GM19463 (cell line): ENCODE measurements around the gene TM4SF4.

Source experiments
- ATAC-seq: cut with Tn5 transposase; IDR thresholded peaks from one replicate; pipeline ENCODE4 v1.9.1; 2021; ENCODE audit warnings: mild to moderate bottlenecking, moderate library complexity; ENCODE audit not compliant: unreplicated experiment

Gene TM4SF4

DNA sequence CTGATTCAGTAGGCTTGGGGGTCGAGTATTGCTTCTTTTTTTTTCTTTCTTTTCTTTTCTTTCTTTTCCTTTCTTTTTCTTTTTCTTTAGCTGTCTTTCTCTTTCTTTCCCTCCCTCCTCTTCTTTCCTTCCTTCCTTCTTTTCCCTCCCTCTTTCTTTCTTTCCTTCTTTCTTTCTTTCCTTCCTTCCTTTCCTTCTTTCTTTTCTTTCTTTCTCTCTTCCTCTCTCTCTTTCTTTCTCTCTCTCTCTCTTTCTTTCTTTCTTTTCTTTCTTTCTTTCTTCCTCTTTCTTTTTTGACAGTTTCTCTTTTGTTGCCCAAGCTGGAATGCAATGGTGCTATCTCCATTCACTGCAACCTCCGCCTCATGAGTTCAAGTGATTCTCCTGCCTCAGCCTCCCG is 36.0 kb downstream of the TM4SF4 start:
- no peak for ATAC-seq

DNA sequence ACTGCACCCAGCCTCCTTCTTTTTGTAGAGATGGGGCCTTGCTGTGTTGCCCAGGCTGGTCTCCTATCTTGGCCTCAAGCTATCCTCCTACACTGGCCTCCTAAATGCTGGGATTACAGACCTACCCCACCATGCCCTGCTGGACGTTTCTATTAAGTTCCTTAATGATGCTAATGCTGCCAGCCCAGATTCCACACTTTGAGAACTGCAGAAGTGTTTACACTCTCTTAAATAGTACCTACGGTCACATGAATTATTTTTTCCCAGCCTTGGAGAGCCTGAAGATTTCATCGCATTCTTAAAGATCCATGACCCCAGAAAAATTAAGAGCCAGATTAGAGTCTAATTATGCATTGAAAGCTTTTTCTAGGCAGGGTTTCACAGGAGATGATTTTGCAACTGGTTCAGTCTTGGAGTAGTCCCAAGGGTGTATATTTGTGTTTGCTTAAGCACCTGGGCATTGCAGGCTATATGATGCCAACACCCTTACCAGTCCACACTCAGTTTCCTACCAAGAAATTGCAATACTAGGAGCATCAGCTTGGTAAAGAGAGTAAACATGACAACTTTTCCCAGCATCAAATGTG is 36.6 kb downstream of the TM4SF4 start:
- no peak for ATAC-seq

DNA sequence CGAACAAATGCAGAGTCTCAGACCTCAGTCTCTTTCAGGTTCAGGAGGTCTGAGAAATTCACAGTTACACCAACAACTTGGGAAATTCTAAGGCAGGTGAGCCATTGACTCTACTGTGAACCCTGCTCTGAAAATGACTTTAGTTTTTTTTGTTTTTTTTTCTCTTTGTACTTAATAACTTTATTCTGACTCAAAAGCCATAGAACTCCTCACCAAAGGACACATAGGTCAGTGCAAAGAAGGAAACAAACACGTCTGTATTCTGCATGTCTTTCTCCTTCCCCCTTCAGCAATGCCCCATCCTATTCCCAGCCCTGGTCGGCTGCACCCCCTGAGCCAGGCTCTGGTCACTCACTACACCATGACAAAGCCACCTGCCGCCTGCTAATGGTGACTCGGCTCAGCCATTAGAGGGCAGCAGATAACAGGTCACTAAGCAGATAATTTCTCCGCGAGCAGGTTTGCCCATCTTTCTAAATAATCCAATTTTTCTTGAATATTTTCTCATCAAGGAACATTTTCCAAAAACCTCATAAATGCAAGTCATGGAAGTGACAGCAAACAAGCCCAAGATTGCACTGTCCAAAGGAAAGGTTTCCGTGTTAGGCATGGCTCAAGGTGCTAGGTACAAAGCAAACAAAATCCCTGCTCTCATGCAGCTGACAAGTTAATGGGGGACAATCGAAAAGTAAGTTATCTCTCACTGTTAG is 37.7 kb downstream of the TM4SF4 start:
- ATAC-seq = peak; percentile 77

DNA sequence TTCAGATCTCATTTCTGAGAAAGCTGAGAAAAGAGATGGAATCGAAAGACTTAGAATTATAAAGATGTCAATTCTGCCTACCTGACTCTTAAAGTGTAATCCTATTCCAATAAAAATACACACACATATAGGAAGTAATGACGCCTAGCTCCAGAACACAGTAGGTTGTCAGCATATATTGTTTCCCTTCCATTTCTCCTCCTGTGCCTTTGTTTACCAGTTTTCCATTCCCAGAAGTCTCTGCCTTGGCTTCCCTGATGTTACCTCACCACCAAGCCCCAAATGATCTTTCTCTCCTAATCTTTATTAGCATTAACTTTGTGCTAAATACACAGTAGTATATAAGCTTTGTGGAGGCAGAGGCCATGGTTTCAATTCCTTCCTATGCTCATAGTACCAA is 40.0 kb downstream of the TM4SF4 start:
- ATAC-seq = no peak

DNA sequence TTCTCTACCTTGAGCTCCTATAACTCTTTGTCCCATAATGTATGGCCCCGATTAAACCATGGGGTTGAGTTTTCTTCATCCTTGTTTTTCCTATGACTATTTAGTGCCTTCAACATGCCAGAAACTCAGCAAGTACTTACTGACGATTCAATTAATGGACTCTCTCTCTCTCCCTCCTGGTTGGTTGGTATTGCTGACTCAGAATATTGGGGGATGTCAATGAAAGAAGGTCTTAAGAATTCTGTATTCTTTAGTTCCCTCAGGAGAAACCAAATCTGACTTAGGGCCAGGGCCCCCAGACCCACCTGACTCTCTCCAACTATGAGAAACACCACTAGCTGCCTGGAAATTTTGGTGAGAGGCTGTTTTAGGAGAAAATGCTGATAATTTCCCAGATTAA is 40.8 kb downstream of the TM4SF4 start:
- no peak for ATAC-seq

DNA sequence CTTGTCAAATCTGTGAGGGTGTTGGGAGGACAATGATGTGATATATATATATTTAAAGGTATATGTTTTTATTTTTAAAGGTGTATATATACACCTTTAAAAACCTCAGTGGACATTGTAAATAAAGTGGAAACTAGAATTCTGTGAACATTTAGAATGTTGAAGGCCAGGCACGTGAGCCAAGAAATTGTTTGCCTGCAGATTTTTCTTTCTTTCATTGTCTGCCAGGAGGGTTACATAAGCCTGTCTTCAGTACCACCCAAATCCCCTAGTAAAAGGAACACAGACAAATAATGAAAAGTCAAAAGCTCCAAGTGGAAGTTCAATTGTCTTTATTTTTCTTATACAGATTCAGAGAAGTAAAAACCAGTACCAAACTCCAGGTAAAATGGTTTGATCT is 42.4 kb downstream of the TM4SF4 start:
- no peak for ATAC-seq

DNA sequence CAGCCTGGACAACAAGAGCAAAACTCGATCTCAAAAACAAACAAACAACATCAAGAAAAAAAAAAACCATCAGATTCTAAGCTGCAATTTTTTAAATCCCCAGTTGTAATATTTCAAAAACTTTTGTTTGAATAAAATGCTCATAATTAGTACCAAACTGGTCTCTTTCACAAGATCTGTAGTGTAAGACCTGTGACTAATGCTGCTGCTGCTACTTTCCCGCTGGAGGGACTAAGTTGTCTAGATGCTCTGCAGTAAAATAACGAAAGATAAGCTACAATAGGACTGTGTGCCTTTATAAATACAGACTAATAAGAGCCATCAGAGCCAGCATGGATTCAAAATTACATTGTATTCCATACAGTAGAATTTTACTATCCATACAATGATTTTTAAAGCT is 45.4 kb downstream of the TM4SF4 start:
- ATAC-seq = no peak

DNA sequence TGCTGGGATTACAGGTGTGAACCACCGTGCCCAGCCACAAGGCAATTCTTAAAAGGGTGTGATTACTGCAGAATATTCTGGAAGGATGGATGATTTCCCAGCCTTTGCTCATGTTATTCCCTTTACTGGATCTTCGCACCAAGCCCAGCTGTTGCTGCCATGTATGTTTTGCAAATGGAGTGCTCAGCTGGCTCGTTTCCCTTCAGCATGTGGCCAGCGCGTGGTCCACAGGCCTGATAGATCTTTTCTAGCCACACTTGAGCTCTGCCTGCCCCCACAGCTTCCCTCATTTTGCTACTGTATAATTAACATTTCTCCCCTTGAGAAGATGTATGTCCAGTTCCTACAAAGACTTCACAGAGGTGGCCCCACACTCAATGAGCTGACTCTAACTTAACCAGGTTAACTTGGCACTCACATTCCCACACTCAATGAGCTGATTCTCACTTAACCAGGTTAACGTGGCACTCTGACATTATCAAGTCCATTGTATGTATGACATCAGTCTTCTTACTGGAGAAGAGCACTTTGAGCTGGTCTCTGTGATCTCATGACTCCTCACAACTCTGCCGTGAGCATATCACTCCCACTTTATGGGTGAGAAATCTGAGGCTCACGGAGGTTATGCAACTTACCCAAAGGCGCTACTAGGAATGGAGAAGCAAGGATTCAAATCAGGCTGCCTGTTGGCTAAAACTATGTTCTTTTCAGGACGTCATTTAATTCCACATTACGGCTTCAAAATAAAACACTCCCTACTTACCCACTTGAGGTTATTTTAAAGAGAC is 49.2 kb downstream of the TM4SF4 start:
- no peak for ATAC-seq

DNA sequence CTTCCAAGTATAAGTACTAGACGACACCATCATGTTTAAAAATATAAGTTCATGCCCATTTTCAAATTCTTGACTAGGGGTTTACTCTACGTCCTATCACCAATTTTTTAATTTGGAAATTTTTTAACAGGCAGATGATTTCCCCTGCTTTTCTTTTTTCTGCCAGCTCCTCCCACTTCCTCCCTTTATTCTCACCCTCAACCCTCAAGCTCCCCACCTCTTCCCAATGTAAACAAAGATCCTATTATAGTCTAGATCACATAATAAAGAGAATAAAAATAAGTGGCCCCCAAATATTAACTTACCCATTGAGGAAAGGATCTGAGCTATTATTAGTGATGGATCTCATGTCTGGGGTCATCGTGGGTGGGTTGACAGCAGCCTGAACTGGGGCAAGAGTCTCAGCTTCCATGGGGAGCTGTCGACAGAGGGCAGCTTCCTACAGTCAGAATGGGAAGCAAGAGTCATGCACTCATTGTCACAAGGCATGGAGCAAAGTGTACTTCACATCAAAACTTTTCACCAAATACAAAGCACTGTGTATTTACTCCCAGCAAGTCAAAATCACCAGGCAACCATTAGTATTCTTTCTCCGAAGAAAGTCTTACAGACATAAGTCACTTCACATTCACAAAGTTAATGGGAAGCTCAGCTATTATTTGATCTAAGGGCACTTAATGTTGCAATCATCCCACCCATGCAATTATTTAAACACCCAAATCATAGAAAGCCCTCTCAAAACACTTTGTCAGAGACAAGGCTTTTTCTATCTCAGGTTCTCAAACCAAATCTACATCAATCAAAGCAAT is 53.2 kb downstream of the TM4SF4 start:
- no peak for ATAC-seq

DNA sequence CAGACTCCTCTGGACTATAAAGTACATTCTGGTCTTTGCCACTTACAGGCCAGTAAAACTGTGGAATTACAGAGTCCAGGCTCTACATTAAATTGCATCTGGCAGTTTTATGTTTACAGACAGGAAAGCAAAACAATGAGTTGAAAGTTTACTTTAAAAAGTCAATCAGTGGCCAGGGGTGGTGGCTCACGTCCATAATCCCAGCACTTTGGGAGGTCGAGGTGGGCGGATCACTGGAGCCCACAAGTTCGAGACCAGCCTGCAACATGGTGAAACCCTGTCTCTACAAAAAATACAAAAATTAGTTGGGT is 53.8 kb downstream of the TM4SF4 start:
- ATAC-seq = no peak

DNA sequence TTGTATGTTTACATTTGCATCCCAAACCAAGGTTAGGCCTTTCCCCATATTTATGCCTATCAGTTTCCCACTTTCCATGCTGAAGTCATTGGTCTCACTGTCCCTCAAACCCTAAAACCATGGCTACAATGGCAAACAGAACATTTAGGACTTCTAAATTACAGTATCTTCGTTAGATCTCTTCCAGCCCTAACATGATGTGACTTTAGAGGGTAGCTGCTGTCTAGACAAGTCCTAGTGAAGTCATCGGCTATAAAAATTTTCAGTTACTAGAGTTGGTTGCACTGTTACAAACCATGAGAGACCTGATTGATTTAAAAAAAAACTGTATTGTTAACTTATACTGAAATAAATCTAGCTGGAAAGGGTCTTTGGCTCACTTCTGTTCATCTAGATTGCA is 54.6 kb downstream of the TM4SF4 start:
- ATAC-seq = no peak

DNA sequence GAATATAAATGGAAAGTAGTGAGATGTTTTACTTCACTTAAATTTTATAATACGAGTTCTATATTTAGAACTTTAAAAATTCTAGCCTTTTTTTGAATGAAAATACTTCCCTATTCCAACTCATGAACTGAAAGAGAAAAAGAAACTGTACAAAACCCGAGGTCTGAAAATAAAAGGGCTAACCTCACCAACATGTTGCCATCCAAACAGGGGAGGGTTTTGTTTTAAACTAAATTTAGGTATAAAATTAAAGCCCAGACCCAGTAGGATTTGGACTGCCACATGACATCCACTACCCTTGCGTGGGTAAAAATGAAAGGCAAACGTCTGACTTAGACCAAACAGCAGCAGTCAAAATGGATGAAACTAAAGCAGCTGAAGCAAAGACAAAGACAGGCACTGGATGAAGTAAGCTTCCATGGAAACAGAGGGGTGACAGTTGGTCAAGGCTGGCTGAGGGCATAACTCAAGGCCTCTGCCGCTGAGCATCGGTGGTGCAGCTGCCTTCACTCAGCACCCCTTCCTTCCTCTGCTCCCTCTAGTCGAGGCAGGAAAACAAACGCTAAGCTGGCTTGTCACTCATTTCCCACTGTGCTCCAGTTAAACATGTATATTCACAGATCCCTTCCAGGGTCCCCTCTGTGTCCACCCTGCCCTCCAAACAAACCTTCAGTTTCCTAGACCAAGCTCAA is 58.1 kb downstream of the TM4SF4 start:
- peak; percentile 37 for ATAC-seq

DNA sequence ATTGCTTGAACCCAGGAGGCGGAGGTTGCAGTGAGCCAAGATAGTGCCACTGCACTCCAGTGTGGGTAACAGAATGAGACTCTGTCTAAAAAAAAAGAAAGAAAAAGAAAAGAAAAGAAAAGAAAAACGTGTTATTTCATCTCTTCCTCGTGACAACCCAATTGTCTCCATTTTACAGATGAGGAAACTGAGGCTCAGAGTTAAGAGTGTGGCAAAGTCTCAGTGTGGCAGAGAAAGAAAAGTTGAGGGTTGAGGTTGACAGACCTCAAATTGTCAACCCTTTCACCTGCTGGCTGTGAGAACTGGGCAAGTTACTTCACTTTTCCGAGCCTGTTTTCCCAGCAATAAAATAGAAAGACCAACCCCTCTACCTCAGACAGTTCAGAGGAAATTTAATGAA is 59.6 kb downstream of the TM4SF4 start:
- ATAC-seq = no peak

DNA sequence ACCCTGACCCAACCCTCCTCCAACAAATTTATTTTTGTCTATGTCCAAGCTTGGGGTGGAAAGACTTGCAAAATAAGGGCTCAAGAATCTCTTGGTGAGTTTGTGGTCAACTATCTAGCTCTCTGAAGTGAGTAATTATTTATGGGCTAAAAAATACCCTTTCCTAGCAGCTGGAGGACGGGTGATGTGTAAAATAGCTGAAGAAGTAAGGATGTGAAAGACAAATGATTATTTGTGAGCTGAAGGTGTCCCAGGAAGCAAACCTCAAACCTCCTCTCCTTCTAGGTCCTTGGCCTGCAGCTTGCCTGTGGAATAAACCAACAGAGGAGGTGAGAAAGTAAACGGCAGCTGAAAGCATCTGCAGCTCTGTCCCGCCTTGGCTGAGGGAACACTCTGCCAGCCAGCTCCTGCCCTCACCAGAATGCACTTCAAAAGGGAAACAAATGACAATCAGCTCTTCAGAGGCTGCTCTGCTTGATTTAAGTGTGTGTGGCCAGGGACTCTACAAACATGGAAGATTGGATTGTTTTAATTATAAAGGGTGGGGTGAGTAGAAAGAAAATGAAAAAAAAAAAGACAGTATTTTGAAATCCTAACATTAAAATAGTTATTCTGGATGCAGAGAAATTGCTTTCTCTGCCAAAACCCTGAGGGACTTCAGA is 60.3 kb downstream of the TM4SF4 start:
- ATAC-seq = no peak

DNA sequence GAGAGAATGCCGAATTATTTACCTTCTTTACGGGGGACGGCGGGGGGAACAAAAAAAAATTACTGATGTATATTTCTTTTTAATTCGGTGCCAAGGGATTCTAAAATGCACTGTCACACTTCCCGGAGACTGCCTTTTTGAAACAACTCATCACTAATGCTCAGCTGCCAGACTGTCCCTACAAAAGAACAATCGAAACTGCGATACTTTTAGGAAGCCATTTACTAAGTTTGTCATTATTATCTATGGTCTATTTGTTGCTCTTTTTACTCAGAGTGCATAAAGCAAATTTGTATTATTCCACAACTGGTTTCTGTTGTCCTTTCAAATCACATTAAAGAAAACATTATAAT is 60.8 kb downstream of the TM4SF4 start:
- no peak for ATAC-seq

DNA sequence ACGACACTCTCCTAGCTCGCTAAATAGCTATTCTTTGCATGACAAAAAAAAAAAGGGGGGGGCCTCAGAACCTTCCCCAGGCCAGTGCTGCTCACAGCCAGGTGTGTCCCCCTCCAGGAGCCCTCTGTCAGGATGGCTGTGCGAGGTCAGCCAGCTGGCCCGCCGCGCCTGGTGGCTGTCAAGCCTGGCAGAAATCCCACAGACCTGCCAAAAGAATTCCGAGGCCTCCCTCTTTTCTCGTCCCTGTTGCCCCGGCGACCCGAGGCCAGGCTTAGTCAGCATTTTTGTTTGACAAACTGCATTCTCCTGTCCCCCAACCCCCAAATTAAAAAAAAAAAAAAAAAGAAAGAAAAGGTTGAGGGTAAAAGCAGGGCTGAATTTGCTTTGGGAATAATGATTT is 61.9 kb downstream of the TM4SF4 start:
- ATAC-seq = no peak

DNA sequence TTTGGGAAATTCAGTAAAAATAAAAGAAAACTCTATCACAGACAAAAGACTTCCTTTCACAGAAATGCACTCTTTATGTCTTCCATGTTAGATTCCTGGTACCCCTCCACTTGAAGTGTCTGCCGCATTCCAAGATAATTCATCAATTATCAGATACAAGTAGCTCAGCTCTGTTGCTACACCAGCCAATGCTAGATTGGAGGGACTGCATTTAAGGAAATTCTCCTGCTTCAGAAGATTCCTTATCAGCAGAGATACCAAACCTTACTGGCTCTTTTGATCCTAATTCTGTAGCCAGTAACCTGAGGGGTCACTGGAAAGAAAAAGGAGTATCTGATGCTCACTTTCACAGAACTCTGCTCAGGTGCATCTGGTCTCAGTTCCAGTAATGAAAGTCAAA is 63.9 kb downstream of the TM4SF4 start:
- no peak for ATAC-seq

DNA sequence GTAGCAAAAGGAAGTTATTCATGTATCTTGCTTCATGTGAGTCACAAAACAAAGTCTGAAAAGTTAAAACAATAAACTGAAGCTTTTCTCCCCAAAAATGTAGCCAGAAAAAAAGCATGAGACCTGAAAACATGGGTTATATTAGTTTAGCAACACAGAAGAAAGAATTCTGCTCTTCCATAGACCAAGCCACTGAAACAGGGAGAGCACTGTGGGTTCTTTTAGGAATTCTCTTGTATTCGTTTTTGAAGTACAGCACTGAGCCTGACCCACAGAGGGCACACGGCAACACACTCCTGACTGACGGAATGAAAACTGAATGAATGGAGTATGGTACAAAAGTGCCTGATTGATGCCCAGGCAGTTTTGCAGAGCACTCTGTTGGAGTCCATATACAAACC is 66.6 kb downstream of the TM4SF4 start:
- ATAC-seq = no peak

DNA sequence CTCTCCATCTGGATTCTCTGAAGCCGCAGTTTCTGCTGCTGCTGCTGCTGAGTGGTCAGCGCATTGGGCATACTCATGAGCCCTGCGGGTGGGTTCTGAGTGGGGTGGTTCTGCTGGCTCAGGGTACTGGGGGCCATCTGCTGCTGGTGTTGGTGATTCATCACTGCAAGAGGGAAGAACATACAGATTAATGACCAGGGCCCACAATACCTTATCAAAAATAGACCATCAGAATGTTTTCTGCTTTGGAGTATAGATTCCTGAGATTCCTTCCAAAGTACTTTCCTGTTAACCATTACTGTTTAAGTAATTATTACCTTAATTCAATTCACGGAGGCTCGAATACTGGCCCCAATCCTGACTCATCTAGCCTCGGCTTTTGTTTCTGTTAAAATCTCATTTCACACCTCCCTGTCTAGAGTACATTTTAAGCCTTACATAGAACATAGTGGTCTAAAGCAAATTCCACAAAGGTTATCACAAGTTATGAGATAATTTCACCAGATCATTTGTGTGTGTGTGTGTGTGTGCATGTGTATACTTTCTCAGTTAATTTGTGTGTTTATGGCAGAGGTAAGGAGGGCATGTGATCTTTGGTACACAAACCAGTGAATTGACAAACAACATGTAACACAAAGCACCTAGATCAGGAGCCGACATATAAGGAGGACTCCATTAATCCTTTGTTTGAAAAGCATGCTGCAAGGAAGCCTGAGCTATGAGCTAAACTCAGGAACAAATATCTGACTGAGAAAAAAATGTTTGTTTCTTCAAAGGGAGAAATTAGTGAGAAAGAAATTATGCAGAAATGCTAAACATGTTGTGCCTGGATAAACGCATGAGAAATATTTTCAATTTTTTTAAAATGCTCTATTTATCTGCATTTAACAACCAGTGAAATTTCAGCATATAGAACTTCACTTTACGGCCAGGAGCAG is 68.1 kb downstream of the TM4SF4 start:
- no peak for ATAC-seq
